Epithelial cell of prostate (primary cell): ENCODE measurements around the gene HSPA12B.
A peak's percentile ranks its signal among the peaks of the same experiment; 100 is the strongest.
"Not testable (repeated sequence)": the region's sequence is repeated elsewhere in the genome, so short reads cannot be mapped to it uniquely, and the experiment has no call there.

Experiments
- DNase-seq: peaks from one replicate; pipeline ENCODE4 v3.0.0-alpha.2; 2011; ENCODE audit warnings: low read depth, low spot score
- H3K27ac ChIP-seq: fragments of 450-650 bp; 2 replicates; pipeline ENCODE4 v1.5.1; 2017; ENCODE audit warnings: mild to moderate bottlenecking

Gene HSPA12B

DNA sequence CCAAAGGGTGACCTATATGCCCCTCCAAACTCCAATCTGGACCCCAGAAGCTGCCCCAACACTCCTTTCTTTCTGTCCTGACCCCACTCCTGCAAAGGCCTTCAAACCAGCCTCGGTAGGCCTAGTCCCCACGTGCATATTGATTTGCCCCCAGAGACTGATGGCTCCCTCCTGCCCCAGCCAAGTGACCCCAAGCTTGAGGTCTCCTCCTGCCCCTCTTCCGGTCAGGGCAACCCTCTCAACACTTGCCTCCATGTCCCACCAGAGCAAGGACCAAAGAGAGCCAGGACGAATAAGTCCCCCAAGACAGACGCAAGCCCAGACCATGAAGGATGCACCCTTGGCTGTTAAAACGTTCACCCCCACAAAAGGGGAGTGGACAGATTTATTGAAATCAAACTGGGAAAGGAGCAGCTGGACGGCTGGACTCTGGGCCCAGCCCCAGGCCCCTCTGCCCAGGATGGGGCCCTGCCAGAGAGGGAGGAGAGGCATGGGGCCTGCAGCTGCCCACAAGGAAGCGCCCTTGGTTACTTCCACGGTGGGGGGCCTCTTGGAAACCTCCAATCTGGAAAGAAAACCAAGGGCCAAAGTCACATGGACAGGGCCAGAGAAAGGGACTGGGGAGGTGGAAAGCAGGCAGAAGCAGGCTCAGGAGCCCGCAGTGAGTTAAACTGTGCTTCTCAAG lies 51.2 kb downstream of the HSPA12B start:
- no peak overlapping the region for H3K27ac ChIP-seq
- no peak for DNase-seq

DNA sequence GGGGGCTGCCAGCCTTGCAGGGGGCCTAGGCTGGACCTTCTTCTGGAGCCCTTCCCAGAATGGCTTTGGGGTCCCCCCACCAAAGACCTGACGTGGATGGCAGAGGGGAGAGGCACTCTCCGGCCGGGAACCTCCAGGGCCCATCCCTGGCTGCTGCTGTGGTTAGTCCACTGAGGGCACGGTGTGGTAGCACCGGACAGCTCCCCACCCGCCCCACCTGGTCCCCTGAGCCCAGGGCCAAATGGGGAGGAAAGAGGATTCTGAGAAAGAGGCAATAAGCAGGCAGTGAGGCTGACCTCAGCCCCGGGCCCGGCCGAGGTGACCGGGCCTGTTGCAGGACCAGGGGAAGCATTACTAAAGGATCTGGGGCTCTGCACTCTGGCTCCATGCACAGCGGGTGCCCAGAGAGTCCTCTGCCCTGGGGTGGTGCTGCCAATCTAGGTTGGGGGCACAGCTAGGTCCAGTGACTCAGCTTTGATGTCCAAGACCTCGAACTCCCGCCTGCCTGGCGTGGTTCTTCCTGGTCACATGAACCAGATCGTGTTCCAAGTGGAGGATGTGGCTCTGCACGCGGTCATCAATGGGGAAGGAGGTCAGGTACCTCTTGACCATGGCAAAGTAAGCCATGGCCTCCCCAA lies 51.9 kb downstream of the HSPA12B start:
- no peak for DNase-seq
- H3K27ac ChIP-seq: no peak overlapping the region

DNA sequence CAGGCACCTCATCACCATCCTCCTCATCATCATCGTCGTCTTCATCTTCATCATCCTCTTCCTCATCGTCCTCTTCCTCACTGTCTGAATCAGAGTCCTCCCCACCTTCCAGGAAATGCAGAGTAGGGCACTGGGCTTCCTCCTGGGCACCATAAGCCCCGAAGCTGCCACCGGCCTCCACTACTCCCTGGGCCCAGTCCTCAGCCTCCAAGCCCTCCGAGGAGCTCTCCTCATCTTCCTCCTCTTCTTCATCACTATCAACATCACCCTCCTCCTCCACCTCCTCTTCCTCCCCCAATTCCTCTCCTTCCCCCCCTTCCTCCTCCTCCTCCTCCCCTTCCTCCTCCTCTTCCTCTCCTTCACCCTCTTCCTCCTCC lies 52.4 kb downstream of the HSPA12B start:
- H3K27ac ChIP-seq: no peak overlapping the region
- DNase-seq: no peak

DNA sequence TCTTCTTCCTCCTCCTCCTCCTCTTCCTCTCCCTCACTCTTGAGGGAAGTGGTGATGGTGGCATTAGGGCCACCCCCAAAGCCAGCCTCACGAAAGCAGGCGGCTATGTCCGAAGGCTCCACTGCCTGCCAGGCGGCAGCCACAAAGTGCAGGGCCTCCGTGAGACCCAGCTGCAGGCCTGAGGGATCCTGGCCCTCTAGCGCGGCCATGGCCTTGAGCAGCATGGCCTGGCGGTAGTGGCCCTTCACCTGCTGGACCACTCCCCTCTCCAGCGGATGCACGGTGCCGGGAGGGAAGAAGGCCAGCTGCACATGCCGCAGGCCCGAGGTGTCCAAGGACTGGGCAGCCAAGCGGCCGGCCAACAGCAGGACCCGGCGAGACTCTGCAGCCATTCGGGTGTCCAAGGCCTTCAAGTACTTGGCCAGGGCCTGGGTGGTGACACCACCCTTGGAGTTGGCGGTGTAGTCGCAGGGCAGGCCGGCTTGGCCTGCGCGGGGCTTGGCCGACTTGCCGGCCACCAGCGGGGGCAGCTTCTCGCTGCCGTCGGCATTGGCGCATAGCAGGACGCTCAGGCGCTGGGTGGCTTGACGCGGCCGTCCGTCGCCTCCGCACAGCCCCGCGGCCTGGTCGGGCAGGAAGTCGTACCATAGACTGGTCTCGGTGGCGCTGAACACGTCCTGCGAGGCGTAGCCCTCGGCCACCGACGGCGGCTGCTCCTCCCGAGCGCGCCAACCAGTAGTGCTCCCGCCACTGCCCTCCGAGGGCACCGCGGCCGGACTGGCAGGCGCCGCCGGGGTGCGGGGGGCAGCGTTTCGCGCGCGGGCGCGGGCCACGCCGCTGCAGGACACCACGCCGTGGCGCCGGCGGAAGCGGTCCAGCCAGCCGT lies 53.0 kb downstream of the HSPA12B start:
- no peak for DNase-seq
- peak overlapping the region; percentile 43 for H3K27ac ChIP-seq

DNA sequence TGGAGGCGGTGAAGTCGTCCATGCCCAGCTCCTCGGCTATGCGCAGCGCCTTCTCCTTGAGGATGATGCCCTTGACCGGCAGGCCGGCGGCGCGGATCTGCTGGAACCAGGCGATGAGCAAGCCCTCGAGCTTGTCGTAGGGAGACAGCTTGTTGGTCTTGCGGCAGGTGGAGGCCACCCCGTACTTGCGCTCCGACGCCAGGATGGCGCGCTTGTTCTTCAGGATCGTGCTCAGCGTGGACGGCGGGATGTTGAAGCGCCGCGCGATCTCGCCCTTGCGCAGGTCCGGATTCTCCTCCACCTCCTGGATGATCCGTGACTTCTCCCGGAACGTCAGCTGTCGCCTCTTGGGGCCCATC lies 53.6 kb downstream of the HSPA12B start:
- DNase-seq: no peak

DNA sequence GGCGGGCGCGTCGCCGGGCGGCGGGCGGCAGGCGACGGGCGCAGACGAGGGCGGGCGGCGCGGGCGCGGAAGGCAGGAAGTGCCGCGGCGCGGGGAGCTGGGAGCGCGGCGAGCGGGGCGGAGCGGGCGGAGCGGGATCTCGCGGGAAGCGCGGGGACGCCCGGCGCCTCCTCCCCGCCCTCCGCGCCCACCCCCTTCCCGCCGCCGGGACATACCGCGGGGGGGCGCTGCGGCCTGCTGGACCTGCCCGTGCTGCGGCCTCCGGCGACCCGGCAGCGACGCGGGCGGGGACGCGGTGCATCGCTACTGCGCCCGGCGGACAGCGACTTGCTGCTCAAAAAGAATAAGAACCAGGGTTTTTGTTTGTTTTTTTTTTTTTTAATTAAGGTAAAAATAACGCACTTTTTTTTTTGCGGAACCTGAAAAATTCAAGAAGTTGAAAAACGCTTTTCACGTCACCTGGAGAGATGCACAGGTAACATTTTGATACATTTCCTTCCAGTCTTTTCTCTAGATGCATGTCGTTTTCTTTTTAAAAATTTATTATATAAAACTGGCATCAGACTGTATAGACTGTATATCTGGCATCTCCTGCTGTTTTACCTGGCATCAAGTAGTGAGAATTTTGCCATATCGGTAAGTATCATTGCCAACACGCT lies 54.3 kb downstream of the HSPA12B start, which contains the start of gene CENPB:
TSS of gene CENPB (minus strand) at position 76 of the 659 bp plus-strand sequence. CDS start 257 bp downstream, outside the sequence.
- DNase-seq: no peak
- peak within 1 kb of the TSS; percentile 43 for H3K27ac ChIP-seq

More for the DNA sequence above, 53.6 kb downstream of the HSPA12B start:
- peak overlapping the region; percentile 43 for H3K27ac ChIP-seq

DNA sequence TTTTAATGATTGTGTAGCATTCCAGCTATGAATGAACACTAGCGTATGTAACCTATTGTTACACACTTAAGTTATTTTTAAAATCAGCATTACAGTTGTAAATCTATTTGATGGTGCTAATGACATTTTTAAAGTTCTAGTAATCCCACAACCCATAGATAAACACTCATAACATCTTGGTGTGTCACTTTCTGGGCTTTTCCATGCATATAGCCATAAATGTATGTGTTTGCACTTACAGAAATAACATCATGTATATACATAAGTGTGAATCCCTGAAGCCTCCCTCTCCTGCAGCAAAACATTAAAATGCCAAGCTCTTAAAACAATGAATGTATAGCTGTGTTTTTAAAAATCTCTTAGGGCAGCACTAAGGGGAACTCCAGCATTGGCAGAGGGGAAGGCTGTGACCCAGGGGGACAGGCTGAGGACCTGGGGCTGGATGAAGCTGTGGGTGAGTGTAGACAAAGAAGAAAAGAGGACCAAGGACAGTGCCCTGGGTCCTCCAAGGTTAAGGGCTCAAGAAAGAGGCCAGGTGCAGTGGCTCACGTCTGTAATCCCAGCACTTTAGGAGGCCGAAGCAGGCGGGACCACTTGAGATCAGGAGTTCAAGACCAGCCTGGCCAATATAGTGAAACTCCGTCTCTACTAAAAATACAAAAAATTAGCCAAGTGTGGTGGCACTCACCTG lies 55.0 kb downstream of the HSPA12B start:
- DNase-seq: no peak
- H3K27ac ChIP-seq: no peak overlapping the region

DNA sequence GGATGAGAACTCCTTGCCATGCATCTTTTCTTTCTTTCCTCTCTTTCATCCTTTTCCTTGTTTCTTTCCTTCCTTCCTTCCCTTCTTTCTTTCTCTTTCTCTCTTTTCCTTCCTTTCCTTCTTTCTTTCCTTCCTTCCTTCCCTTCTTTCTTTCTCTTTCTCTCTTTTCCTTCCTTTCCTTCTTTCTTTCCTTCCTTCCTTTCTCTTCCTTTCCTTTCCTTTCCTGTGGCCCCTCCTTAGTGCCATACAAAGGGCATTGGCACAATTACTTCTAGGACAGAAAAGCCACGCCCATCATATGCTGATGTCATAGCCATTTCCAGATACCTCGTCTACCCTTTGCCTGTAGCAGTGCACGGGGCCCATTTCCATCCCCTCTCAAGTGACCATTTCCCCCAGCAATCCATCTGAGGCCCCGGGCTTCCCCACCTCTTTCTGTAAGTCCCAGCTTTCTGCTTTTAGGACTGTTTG lies 56.2 kb downstream of the HSPA12B start:
- DNase-seq: no peak
- H3K27ac ChIP-seq: no peak overlapping the region

DNA sequence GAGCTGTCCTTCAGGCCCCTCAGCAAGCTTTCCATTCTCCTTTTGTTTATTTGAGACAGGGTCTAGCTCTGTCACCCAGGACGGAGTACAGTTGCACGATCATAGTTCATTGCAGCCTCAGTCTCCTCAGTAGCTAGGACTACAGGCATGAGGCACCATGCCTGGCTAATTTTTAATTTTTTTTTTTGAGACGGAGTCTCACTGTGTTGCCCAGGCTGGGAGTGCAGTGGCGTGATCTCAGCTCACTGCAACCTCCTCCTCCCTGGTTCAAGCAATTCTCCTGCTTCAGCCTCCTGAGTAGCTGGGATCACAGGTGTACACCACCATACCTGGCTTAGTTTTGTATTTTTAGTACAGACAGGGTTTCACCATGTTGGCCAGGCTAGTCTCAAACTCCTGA lies 56.7 kb downstream of the HSPA12B start:
- not testable (repeated sequence) for H3K27ac ChIP-seq, DNase-seq

DNA sequence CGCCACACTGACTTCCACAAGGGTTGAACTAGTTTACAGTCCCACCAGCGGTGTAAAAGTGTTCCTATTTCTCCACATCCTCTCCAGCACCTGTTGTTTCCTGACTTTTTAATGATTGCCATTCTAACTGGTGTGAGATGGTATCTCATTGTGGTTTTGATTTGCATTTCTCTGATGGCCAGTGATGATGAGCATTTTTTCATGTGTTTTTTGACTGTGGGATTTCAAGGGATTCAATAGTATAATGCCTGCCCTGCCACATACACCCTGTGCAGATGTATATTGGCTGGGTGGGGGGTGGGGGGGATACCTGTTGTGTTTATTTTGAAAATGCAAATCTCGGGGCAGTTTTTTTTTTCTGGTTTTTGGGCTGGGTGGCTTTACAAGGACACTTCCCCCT lies 61.7 kb downstream of the HSPA12B start:
- not testable (repeated sequence) for DNase-seq, H3K27ac ChIP-seq

DNA sequence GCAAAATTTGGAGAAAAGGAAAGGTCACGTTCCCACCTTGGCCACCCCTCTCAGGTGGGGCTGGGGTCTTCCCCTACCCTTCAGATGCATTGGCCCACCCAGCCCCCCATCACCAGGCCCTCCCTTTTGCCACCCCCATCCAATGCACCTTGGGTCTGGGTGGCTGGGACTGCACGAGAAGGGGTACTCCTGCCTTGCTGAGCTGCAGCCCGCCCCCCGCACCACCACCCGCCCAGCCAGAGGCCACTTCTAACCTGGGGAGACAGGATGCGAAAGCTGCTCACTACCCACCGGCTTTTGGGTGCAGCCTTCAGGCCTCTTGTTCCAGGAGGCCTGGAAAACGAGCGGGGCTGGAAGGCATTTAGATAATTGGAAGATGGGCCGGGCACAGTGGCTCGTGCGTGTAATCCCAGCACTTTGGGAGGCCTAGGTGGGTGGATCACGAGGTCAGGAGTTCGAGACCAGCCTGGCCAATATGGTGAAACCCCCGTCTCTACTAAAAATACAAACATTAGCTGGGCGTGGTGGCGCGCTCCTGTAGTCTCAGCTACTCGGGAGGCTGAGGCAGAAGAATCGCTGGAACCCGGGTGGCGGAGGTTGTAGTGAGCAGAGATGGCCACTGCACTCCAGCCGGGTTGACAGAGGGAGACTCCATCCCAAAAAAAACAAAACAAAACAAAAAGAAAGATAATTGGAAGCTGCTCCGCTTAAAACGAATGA lies 62.4 kb downstream of the HSPA12B start:
- DNase-seq: no peak

DNA sequence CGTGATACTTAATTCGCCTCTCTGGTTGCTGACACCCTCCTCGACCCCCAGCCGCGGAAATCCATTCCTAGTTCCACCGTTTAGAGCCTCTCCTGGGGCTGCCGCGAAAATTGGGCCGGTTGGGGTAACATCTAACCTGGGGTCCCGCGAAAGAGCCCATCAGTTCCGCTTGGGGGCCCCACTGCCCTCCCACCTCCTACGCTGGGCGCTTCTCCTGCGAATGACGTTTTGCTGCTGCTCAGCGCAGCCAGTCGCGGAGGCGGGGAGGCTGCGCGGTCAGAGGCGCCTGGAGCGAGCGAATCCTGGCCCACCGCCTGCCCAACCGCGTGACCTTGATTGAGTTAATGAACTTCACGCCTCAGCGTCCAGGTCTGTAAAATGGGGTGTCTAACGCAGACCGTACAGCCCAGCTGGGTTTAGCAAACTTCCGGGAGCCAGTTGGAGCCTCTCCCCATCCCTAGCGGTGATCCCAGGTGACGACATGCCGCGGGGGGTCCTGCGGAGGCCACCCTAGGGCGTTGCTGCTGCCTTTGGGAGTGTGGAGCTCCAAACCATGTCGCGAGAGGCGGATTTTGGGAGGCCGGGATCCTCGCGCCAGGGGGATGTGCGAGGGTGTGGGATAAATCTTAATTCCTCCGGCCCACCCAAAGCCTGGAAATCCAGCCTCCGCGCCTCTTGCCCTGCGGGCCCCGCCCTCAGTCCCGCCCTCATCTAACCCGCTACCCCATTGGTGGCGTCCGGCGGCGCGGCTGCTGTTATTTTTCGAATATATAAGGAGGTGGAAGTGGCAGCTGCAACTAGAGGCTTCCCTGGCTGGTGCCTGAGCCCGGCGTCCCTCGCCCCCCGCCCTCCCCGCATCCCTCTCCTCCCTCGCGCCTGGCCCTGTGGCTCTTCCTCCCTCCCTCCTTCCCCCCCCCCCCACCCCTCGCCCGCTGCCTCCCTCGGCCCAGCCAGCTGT lies 63.3 kb downstream of the HSPA12B start, which contains the start of gene CDC25B:
TSS of gene CDC25B (plus strand) at position 800 of the 958 bp plus-strand sequence. CDS start 222 bp downstream, outside the sequence.
- no peak for DNase-seq
- H3K27ac ChIP-seq: peak within 1 kb of the TSS; percentile 56

More for the DNA sequence above, 62.4 kb downstream of the HSPA12B start:
- no peak overlapping the region for H3K27ac ChIP-seq

DNA sequence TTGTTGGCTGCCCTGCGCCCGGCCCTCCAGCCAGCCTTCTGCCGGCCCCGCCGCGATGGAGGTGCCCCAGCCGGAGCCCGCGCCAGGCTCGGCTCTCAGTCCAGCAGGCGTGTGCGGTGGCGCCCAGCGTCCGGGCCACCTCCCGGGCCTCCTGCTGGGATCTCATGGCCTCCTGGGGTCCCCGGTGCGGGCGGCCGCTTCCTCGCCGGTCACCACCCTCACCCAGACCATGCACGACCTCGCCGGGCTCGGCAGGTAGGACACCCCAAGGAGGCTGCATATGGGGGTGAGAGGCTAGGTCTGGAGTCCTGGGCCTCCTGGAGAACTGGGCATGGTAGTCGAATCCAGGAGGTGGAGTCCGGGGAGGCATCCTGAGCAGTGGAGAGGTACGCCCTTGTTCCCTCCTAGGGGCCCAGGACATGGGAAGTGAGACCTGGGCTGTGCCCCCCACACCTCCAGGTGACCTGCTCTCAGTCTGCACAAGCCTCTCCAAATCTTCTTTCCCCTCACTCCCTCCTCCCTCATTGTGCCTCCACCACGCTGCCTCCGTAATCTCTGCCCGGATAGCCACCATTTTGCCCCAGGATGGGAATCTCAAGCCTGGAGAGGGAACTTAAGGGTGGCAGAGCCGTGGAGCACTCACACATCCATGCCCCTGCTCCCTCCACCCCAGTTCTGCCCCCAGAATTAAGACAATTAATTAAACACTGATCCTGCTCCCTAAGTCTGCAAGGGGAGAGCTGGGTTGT lies 64.2 kb downstream of the HSPA12B start:
- no peak for DNase-seq
- no peak overlapping the region for H3K27ac ChIP-seq

DNA sequence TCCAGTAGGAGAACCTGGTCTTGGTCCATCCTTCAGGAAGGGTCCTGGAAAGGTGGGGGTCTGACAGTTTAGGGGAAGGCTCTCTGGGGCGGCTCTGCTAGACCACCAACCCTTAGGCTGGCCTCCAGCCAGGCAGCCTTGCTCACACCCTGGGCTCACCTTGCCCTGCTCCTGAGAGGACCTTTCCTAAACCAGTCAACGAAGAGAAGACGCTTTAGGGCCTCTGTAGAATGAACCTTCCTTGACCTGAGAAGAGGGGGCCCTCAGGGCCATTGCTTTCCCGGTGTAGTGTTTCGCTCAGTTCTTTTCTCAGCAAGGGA lies 64.7 kb downstream of the HSPA12B start:
- DNase-seq: no peak
- no peak overlapping the region for H3K27ac ChIP-seq

DNA sequence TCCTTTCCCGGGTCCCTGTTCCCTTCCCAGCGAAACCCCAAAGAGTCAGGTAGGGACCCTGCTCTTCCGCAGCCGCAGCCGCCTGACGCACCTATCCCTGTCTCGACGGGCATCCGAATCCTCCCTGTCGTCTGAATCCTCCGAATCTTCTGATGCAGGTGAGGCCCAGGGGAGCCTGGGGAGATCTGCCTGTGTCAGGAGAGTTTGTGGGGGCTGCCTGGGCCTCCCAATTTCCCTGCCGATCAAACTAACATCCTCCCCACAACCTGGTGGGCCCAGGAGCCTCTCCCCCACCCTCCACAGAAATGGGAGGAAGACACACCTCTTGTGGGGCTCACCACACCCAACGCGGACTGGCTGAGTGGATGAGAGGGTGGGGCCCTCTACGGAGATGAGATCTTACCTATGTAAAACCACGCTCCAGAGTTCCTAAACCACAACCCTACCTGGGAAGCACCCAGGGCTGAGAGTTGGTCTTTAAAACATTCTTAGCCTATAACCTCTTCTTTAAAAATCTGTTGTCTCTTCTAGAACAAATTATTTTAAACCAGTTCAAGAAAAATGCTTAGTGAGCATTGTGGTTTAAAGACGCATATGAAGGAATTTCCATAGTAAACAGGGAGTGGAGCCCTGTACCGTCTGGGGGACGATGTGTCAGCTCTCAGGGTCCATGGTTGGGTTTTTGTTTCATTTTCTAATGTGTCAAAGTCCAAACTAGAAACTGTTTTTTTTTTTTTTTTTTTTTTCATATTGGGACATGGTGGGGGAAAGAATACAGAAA lies 65.3 kb downstream of the HSPA12B start:
- no peak overlapping the region for H3K27ac ChIP-seq
- no peak for DNase-seq

DNA sequence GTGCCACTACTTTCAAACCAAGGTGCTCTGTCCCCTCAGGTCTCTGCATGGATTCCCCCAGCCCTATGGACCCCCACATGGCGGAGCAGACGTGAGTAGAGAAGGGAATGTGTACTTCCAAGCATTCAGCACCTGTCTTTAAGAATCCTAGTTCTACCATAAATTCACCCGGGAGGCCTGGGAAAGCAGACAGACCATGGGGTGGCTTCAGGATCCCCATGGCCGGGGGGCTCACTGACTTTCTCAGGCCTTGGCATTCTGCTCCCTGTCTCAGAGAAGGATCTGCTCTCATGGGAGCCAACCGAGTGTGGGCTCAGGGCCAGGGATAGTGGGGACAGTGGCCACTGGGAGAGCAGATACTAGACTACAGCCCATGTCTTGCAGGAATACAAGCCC lies 65.9 kb downstream of the HSPA12B start:
- DNase-seq: no peak
- no peak overlapping the region for H3K27ac ChIP-seq

DNA sequence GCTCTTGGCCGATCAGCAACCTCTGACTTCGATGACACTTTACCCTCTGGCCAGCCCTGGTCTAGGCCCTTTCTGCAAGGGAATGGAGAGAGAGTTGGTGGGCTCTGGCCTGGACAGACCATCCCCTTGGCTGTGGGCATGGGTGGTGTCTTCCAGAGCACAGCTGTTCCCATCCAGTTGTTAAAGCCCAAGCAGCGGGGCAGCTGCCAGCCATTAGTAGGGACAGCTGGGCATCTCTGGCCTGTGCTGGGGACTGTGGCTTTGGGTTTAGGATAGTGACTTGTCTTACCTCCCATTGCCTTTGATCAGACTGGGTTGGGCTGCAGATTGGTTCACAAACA lies 66.4 kb downstream of the HSPA12B start:
- DNase-seq: no peak
- H3K27ac ChIP-seq: no peak overlapping the region
